ENCODE results near the gene SNAP25. TPM values are rescaled to one million over a fixed set of nuclear protein-coding genes. Genes with fewer than 3 reads are reported as not detected.

Gene SNAP25
- total and polyA plus RNA-seq, 10 donors, result 0.04 to 0.80 (median 0.12) TPM; not detected in 6

DNA sequence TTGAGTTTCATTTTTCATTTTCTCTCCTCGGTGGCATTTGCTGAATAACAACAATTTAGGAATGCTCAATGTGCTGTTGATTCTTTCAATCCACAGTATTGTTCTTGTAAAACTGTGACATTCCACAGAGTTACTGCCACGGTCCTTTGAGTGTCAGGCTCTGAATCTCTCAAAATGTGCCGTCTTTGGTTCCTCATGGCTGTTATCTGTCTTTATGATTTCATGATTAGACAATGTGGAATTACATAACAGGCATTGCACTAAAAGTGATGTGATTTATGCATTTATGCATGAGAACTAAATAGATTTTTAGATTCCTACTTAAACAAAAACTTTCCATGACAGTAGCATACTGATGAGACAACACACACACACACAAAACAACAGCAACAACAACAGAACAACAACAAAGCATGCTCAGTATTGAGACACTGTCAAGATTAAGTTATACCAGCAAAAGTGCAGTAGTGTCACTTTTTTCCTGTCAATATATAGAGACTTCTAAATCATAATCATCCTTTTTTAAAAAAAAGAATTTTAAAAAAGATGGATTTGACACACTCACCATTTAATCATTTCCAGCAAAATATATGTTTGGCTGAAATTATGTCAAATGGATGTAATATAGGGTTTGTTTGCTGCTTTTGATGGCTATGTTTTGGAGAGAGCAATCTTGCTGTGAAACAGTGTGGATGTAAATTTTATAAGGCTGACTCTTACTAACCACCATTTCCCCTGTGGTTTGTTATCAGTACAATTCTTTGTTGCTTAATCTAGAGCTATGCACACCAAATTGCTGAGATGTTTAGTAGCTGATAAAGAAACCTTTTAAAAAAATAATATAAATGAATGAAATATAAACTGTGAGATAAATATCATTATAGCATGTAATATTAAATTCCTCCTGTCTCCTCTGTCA lies 88.1 kb downstream of the SNAP25 start:
- WGBS, 5 donors, result 20 to 35% (median 30%) methylated on average over 3 of the region's 3 CpGs
- no peak for DNase-seq
- Histone ChIP-seq H3K9me3 (no peaks in the 10 kb centered on the region), H3K36me3 (no peaks in the 10 kb centered on the region), H3K27ac (no peak overlapping the region), H3K27me3 (replicated peaks in 1 of 7) (no peaks in the 10 kb centered on the region), H3K4me1 (peaks cover 0 to 13% (median 0%) of the 10 kb centered on the region in 6 donors), H3K4me3 (no peak overlapping the region)
- intact Hi-C loops (cut with DNase I; ENCODE audit: low total_unique reads), result no loop called here
- TF ChIP-seq, protein P1, sequence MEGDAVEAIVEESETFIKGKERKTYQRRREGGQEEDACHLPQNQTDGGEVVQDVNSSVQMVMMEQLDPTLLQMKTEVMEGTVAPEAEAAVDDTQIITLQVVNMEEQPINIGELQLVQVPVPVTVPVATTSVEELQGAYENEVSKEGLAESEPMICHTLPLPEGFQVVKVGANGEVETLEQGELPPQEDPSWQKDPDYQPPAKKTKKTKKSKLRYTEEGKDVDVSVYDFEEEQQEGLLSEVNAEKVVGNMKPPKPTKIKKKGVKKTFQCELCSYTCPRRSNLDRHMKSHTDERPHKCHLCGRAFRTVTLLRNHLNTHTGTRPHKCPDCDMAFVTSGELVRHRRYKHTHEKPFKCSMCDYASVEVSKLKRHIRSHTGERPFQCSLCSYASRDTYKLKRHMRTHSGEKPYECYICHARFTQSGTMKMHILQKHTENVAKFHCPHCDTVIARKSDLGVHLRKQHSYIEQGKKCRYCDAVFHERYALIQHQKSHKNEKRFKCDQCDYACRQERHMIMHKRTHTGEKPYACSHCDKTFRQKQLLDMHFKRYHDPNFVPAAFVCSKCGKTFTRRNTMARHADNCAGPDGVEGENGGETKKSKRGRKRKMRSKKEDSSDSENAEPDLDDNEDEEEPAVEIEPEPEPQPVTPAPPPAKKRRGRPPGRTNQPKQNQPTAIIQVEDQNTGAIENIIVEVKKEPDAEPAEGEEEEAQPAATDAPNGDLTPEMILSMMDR (IDR thresholded peaks at IDR 0.05 in 8 of 11, conservative IDR thresholded peaks at IDR 0.05 in 3 of 11), result no peak
- no peak for TF ChIP-seq POLR2AphosphoS5 (IDR thresholded peaks at IDR 0.05)
- no peak for TF ChIP-seq POLR2A (IDR thresholded peaks at IDR 0.05)

DNA sequence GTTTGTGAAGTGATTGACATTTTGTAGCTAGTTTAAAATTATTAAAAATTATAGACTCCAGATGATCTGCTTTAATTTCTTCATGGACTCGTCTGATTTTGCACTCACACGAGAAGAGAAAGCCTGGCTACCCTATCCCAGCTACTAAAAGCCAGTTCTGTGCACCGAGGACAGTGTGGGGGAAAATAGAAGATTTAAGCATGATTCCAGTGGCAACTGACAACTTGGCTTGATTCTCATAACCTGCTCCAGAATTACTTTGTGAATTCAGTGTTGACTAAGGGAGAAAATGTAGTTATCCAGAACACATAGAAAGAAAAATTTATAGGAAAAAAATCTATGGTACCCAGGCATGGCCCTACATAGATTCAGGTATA lies 88.7 kb downstream of the SNAP25 start:
- H3K4me3 ChIP-seq, result no peak overlapping the region
- no peaks in the 10 kb centered on the region for H3K27me3 ChIP-seq (replicated peaks in 1 of 7)
- DNase-seq, result no peak
- no peaks in the 10 kb centered on the region for H3K9me3 ChIP-seq
- intact Hi-C loops (cut with DNase I; ENCODE audit: low total_unique reads), result no loop called here
- 18 to 42% (median 31%) methylated on average over 3 of the region's 3 CpGs for WGBS, 5 donors
- peaks cover 0 to 13% (median 0%) of the 10 kb centered on the region in 6 donors for H3K4me1 ChIP-seq
- no peak overlapping the region for H3K27ac ChIP-seq
- no peaks in the 10 kb centered on the region for H3K36me3 ChIP-seq
- TF ChIP-seq POLR2A (IDR thresholded peaks at IDR 0.05), result no peak
- no peak for TF ChIP-seq POLR2AphosphoS5 (IDR thresholded peaks at IDR 0.05)

DNA sequence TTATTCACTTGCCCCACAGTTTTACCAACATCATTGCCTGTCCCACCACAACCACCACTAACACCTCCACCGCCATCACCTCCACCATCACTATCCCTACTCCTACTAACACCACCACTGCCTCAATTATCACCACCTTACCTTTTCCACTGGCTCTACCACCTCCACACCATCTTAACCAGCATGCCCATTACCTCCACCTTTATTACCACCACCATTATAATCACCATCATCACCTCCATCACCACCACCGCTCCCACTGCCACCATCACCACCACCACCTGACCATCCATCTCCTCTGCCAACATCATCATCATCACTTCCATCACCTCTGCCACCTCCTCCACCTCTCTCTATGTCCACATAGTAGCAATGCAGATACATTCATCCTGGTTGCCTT lies 90.0 kb downstream of the SNAP25 start:
- H3K4me1 ChIP-seq, result peaks cover 0 to 13% (median 0%) of the 10 kb centered on the region in 6 donors
- no peak overlapping the region for H3K27ac ChIP-seq
- intact Hi-C loops (cut with DNase I; ENCODE audit: low total_unique reads), result no loop called here
- no peaks in the 10 kb centered on the region for H3K9me3 ChIP-seq
- DNase-seq, result no peak
- 50 to 98% (median 71%) methylated on average over 2 of the region's 2 CpGs for WGBS, 5 donors
- TF ChIP-seq POLR2AphosphoS5 (IDR thresholded peaks at IDR 0.05) (no peak), POLR2A (IDR thresholded peaks at IDR 0.05) (no peak)
- TF ChIP-seq, protein P1 (IDR thresholded peaks at IDR 0.05 in 8 of 11, conservative IDR thresholded peaks at IDR 0.05 in 3 of 11), result no peak
- H3K4me3 ChIP-seq, result no peak overlapping the region
- no peaks in the 10 kb centered on the region for H3K36me3 ChIP-seq
- H3K27me3 ChIP-seq (replicated peaks in 1 of 7), result peaks cover 0 to 6% (median 0%) of the 10 kb centered on the region in 7 donors

DNA sequence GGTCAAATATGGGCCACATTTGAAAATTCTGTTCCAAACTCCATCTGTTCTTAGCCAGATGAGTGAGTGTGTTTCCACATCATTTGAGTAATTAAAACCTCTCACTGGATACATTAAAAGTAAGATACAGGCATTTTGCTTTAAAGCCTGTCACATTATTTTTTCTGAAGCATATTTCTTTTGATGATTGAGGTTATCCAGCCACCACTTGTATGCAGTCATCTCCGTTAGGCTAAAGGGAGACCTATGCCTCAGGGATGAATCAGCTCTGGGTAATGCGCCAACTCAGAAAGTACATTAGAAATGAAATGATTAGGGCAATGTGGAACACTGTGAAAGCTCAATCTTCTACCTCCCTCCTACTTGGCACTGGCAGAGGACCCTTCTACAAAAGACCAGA lies 90.7 kb downstream of the SNAP25 start:
- TF ChIP-seq, protein P1 (IDR thresholded peaks at IDR 0.05 in 8 of 11, conservative IDR thresholded peaks at IDR 0.05 in 3 of 11), result no peak
- TF ChIP-seq POLR2A (IDR thresholded peaks at IDR 0.05), result no peak
- TF ChIP-seq POLR2AphosphoS5 (IDR thresholded peaks at IDR 0.05), result no peak
- WGBS, 5 donors, result 83 to 94% (median 91%) methylated on average over 2 of the region's 2 CpGs
- Histone ChIP-seq H3K4me1 (peaks cover 0 to 13% (median 0%) of the 10 kb centered on the region in 6 donors), H3K36me3 (no peaks in the 10 kb centered on the region), H3K4me3 (no peak overlapping the region), H3K27me3 (replicated peaks in 1 of 7) (peaks cover 0 to 13% (median 0%) of the 10 kb centered on the region in 7 donors), H3K27ac (no peak overlapping the region), H3K9me3 (no peaks in the 10 kb centered on the region)
- intact Hi-C loops (cut with DNase I; ENCODE audit: low total_unique reads), result no loop called here
- no peak for DNase-seq
